Parathyroid adenoma (tissue), 2 donors: ENCODE measurements around the gene MCTP2.
A peak's percentile ranks its signal among the peaks of the same experiment; 100 is the strongest.

Experiments used
- H2AFZ ChIP-seq: fragments of 300-600 bp; sonication (generic); one replicate; pipeline ENCODE4 v1.7.0; 2017; ENCODE audit warnings: antibody characterized with exemption, mild to moderate bottlenecking
- H3K27ac ChIP-seq: fragments of 300-600 bp; sonication (generic); one replicate; pipeline ENCODE4 v1.7.0; 2017
- H3K27me3 ChIP-seq: fragments of 300-600 bp; sonication (generic); one replicate; pipeline ENCODE4 v1.7.0; 2017; ENCODE audit warnings: low read length; ENCODE audit not compliant: control insufficient read depth, insufficient read depth
- H3K36me3 ChIP-seq: fragments of 300-600 bp; sonication (generic); one replicate; pipeline ENCODE4 v1.7.0; 2017; ENCODE audit warnings: low read length; ENCODE audit not compliant: control insufficient read depth, insufficient read depth
- H3K4me1 ChIP-seq: fragments of 300-600 bp; sonication (generic); one replicate; pipeline ENCODE4 v1.7.0; 2017; ENCODE audit warnings: control low read depth
- H3K4me2 ChIP-seq: fragments of 300-600 bp; sonication (generic); one replicate; pipeline ENCODE4 v1.7.0; 2017; ENCODE audit warnings: low read length
- H3K4me3 ChIP-seq: fragments of 300-600 bp; sonication (generic); one replicate; pipeline ENCODE4 v1.7.0; 2017; ENCODE audit warnings: low read depth, low read length
- H3K79me2 ChIP-seq: fragments of 300-600 bp; sonication (generic); one replicate; pipeline ENCODE4 v1.7.0; 2017; ENCODE audit warnings: control low read depth
- H3K9ac ChIP-seq: fragments of 300-600 bp; sonication (generic); one replicate; pipeline ENCODE4 v1.7.0; 2017; ENCODE audit warnings: mild to moderate bottlenecking
- H3K9me3 ChIP-seq: fragments of 300-600 bp; sonication (generic); one replicate; pipeline ENCODE4 v1.7.0; 2017; ENCODE audit warnings: low read length; ENCODE audit not compliant: control insufficient read depth
- TF ChIP-seq, protein P1 (sequence below): fragments of 300-600 bp; sonication (generic); IDR thresholded peaks from one replicate; pipeline ENCODE4 v1.7.0; 2017; ENCODE audit warnings: antibody characterized with exemption, mild to moderate bottlenecking
- donor health status: primary hyperparathyroidism.

Gene MCTP2

DNA sequence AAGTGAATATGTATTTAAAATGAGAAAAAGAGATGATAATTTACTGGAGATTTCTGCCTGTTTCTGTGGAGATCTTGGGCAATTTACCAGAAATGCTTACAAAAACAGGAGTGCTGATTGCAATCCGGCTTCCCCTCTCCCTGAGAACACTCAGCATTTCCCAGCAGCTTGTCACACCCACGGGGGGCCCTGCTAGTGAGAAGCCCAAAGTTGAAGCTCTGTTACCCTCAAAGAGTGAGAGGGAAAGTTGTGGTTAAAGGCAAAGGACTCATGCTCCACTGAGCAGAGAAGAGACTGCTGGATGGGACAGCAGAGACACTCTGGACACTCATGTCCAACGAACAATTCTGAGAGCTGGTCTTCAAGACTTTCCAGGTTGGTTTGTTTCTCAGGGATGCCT, 2.9 kb downstream of the MCTP2 start:
- Histone ChIP-seq H3K9me3 (no peaks in the 10 kb centered on the region), H3K27ac (peak overlapping the region; percentile 33), H3K4me2 (no peak overlapping the region), H2AFZ (no peak overlapping the region), H3K9ac (no peak overlapping the region), H3K4me3 (no peak overlapping the region), H3K79me2 (peaks cover 4% of the 10 kb centered on the region), H3K4me1 (peaks cover 4% of the 10 kb centered on the region), H3K27me3 (no peaks in the 10 kb centered on the region), H3K36me3 (no peaks in the 10 kb centered on the region)
- TF ChIP-seq, protein P1, sequence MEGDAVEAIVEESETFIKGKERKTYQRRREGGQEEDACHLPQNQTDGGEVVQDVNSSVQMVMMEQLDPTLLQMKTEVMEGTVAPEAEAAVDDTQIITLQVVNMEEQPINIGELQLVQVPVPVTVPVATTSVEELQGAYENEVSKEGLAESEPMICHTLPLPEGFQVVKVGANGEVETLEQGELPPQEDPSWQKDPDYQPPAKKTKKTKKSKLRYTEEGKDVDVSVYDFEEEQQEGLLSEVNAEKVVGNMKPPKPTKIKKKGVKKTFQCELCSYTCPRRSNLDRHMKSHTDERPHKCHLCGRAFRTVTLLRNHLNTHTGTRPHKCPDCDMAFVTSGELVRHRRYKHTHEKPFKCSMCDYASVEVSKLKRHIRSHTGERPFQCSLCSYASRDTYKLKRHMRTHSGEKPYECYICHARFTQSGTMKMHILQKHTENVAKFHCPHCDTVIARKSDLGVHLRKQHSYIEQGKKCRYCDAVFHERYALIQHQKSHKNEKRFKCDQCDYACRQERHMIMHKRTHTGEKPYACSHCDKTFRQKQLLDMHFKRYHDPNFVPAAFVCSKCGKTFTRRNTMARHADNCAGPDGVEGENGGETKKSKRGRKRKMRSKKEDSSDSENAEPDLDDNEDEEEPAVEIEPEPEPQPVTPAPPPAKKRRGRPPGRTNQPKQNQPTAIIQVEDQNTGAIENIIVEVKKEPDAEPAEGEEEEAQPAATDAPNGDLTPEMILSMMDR: no peak

DNA sequence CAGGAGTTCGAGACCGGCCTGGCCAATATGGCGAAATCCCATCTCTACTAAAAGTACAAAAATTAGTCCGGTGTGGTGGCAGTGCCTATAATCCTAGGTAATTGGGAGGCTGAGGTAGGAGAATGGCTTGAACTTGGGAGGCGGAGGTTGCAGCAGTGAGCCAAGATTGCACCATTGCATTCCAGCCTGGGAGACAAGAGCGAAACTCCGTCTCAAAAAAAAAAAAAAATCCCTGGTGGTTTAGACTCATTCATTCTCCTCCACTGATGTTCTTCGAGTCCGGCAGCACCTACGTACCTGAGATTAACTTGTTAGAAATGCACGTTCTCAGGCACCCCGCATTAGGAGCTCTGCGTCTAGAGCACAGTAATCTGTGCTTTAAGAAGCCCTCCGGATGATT, 3.7 kb downstream of the MCTP2 start:
- Histone ChIP-seq H3K9me3 (no peaks in the 10 kb centered on the region), H3K27ac (no peak overlapping the region), H3K79me2 (peaks cover 4% of the 10 kb centered on the region), H3K4me1 (peaks cover 4% of the 10 kb centered on the region), H3K4me3 (no peak overlapping the region), H3K9ac (no peak overlapping the region), H2AFZ (no peak overlapping the region), H3K36me3 (no peaks in the 10 kb centered on the region), H3K27me3 (no peaks in the 10 kb centered on the region), H3K4me2 (no peak overlapping the region)
- TF ChIP-seq, protein P1: no peak

GRCh38 chr15:94235646-94236045, 4.3 kb downstream of the MCTP2 start:
- H3K9ac ChIP-seq: no peak overlapping the region
- H3K9me3 ChIP-seq: no peaks in the 10 kb centered on the region
- TF ChIP-seq, protein P1: no peak
- no peaks in the 10 kb centered on the region for H3K27me3 ChIP-seq
- no peak overlapping the region for H3K4me2 ChIP-seq
- H3K4me1 ChIP-seq: peaks cover 4% of the 10 kb centered on the region
- no peak overlapping the region for H2AFZ ChIP-seq
- no peaks in the 10 kb centered on the region for H3K36me3 ChIP-seq
- H3K79me2 ChIP-seq: peaks cover 4% of the 10 kb centered on the region
- H3K4me3 ChIP-seq: no peak overlapping the region
- H3K27ac ChIP-seq: no peak overlapping the region

DNA sequence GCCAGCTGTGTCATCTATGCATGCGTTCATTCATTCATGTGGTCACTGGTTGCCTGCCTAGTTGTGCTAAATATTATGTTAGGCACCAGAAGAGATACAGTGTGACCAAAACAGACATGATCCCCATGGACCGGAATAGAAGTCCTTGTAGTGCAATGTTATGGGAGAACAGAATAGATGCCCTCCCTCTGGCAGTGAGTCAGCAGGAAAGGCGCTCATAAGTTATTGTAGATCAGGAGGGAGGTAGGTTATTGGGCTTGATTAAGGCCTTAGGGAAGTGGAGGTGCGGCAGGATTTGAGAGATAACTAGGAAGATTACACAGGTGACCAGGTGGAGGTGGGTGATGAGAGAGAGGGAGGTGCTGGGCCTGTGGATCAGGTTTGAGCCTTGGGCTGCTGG, 5.2 kb downstream of the MCTP2 start:
- no peaks in the 10 kb centered on the region for H3K27me3 ChIP-seq
- H3K79me2 ChIP-seq: peaks cover 4% of the 10 kb centered on the region
- H3K36me3 ChIP-seq: no peaks in the 10 kb centered on the region
- no peak overlapping the region for H2AFZ ChIP-seq
- H3K4me2 ChIP-seq: no peak overlapping the region
- peaks cover 4% of the 10 kb centered on the region for H3K4me1 ChIP-seq
- H3K9ac ChIP-seq: no peak overlapping the region
- no peak overlapping the region for H3K27ac ChIP-seq
- H3K9me3 ChIP-seq: no peaks in the 10 kb centered on the region
- no peak overlapping the region for H3K4me3 ChIP-seq
- TF ChIP-seq, protein P1: no peak

DNA sequence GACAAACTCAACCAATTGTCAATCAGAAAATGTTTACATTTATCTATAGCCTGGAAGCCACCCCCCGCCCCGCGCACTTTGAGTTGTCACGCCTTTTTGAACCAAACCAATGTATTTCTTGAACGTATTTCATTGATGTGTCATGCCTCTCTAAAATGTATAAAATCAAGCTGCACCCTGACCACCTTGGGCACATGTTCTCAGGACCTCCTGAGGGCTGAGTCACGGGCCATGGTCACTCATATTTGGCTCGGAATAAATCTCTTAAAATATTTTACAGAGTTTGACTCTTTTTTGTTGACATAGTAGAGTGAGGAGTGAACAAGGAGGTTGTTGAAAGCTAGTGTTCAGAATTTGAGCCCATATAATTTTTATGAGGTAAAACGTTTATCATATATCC, 6.5 kb downstream of the MCTP2 start:
- Histone ChIP-seq H3K27me3 (no peaks in the 10 kb centered on the region), H3K4me2 (no peak overlapping the region), H2AFZ (no peak overlapping the region), H3K9ac (no peak overlapping the region), H3K4me3 (no peak overlapping the region), H3K9me3 (no peaks in the 10 kb centered on the region), H3K4me1 (peaks cover 4% of the 10 kb centered on the region), H3K79me2 (peaks cover 4% of the 10 kb centered on the region), H3K36me3 (no peaks in the 10 kb centered on the region), H3K27ac (no peak overlapping the region)
- TF ChIP-seq, protein P1: no peak
